ENCODE results near the gene HOXB3.

- TF ChIP-seq CTCF (conservative IDR thresholded peaks at IDR 0.05 in 1 of 2, IDR thresholded peaks at IDR 0.05 in 1 of 2; ENCODE audit: low read depth in 1 of 2, low read length in 2 of 2) = no peak
- TF ChIP-seq EZH2 (IDR thresholded peaks at IDR 0.05; ENCODE audit: low read length, missing control alignments) = no peak
Measured at GRCh38 chr17:48601207-48601538, 11.1 kb upstream of the HOXB3 start.

All from fibroblast of lung (primary cell).